Left kidney (tissue), 2 donors: ENCODE measurements around the gene CACNG6. TPM values are rescaled to one million over a fixed set of nuclear protein-coding genes. Genes with fewer than 3 reads are reported as not detected.
A peak's percentile ranks its signal among the peaks of the same experiment; 100 is the strongest.

Experiments used
- DNase-seq: peaks from one replicate; pipeline ENCODE4 v3.0.0-alpha.2; 2013
- polyA plus RNA-seq: library from polyadenylated mRNA; unstranded; fragments of 120-200 nt; gene quantifications from one replicate; pipeline ENCODE4 v1.2.1, GENCODE V29; 2013; ENCODE audit not compliant: insufficient read length

The CACNG6 gene
- polyA plus RNA-seq, 1 donor, result 0.71 TPM

DNA sequence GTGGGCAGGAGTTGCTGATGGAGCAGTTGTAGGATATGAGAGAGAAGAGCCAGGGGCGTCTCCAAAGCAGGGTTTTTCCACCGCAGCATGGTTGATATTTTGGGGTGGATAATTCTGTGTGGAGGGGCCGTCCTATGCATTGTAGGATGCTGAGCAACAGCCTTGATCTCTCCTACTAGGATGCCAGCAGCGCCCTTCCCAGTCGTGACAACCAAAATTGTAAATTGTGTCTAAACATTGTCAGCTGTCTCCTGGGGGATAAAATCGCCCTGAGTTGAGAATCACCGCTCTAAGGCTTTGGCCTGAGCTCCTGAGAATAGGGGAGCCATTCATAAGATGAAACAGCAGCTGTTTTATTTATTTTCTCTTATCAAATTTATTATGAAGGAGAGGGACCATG, 24.5 kb upstream of the CACNG6 start:
- DNase-seq, result no peak

DNA sequence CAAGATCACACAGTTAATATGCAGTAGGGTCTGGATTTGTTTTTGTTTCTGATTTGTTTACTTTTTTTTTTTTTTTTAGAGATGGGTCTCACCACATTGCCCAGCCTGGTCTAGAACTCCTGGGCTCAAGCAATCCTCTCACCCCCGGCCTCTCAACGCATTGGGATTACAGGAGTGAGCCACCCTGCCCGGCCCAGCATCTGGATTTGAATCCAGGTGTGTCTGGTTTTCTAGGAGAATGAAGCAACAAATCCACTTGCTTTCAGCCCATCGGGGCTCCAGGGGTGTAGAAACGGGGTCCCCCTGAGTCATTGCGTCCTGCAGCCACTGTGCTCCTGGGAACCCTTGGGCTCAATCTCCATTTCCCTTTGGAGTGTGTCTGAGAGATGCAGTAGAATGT, 22.1 kb upstream of the CACNG6 start:
- DNase-seq, result no peak

DNA sequence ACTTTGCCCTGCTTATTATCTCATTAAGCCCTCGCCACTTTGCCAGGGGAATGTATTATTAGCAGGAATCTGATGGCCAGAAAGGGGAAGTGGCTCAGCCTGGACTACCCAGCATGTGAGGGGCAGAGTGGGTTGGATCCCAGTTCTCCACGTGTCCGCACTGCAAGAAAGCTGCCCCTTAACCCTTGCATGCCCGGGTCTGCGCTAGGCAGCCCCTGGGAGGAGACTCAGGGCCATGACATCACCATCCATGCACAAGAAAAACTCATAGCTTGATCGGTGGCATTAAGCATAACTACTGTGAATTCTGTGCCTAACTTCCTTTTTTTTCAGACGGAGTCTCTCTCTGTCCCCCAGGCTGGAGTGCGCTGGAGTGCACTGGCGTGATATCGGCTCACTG, 19.8 kb upstream of the CACNG6 start:
- DNase-seq, result no peak

DNA sequence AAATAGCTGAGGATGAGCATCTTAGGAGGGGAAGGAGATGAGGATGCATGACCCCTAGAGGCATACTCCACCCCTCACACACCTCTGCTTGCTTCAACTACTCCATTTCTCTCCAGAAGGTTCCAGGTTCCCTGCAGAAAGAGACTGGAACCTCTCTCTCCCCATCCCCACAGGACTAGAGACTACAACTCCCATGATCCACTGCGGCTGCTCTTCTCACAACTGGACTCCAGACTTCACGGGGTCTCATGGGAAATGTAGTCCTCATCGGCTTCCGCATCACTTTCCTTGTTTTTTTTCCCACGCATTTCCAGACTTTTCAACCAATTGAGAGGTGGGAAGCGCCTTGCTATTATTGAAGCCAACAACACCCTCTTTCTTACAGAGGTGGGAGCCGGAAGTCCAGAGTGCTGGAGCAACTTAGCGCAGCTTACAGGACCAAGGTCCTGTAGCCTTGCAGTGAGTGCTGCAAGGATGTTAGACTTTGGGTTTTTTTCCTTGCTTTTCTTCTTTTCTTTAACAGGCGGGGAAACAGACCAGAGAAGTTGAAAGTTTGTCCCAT, 13.9 kb upstream of the CACNG6 start:
- peak; percentile 86 for DNase-seq

DNA sequence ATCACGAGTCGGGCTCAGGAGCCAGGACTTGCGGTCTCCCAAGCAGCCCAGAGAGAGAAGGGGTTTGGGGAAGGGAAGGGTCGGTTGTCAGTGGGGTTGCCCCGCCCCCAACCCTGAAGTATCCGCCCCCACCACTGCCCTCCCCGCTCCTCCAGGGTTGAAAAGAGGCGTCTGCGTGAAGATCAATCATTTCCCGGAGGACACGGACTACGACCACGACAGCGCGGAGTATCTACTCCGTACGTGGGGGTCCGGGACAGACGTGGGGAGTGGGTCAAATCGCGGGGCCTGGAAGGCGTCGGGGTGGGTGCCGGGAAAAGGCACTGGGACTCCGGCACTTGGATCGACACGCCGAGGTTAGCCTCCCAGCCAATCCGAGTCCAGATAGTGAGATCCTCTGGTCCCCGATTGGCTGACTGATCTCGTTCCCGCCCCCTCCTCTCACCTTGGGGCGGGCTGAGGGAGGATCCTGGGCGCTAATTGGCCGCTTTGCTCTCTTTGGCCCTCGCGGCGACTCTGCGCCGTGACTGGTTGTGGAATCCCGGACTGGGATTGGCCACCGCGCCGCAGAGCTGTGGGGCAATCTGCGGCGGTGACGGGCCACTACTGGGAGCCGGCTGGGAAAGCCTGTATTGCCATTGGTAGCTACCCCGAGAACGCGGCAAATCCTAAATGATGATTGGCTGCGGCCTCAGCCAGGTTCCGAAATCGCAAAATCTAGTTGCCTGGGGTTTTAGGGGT, 13.3 kb upstream of the CACNG6 start:
- DNase-seq, result peak; percentile 61

DNA sequence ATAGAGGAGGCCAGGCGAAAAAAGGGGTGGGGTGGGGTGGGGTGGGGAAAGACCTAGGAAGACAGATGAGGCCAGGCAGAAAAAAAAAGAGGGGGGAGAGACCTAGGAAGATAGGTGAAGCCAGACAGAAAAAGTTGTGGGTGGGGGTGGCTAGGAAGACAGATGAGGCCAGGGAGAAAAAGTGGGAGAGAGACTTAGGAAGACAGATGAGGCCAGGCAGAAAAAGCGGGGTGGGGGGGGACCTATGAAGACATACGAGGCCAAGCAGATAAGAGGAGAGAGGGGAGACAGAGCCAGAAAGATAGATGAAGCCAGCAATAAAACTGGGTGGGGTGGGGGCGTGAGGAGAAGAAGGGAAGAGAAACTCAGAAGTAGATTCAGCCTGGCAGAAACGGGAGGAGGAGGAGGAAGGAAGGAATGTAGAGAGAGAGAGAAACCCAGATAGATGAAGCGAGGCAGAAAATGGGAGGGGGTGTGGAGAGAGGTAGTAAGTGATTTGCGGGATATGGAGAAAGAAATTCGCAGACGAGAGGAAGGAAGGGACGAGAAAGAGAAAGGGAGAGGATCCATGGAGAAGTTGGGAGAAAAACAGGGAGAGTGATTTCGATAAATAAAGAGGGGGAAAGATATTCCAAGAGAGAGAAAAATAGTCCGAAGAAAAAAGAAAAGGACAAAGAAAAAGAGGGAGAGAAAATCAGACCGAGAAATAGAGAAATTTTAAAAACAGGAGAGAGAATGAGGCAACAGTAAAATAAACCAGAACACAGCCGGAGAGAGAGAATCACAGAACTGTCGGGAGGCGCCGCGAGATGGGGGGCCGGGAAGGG, 12.2 kb upstream of the CACNG6 start:
- no peak for DNase-seq

DNA sequence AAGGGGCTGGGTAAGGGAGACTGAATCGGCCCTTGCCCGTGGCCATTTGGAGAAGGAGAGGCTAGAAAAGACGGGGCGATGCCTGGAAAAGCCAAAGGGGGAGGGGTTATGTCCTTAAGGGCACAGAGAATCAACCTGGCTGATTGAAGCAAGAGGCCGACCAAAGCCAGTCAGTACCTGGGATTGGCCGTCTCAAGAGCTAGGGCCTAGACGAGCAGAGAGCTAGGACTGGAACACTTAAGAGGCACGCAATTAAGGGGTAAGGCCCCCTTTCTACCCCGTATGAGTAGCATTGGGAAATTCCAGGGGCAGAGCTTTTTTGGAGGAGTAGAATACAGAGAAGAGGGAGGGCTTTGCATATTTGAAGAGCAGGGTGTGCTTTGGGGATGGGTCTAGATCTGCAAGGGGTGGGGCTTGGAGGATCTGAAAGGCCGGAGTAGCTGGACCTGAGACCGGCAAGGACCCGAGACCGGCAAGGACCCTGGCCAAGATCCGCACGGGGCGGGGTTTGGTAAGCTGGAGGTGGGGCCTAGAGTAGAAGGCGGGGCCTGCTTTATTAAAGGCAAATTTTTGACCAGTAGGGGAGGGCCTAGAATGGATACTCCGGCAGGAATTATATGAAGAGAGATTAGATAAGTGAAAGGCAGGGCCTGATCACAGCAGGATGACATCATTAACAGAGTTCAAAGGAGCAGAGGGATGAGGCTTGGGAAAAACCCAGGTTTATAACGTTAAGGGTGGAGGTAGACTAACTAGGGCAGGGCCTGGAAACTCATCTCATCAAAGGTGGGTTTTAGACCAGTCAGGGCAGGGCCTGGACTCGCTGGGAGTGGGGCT, 10.7 kb upstream of the CACNG6 start:
- no peak for DNase-seq

DNA sequence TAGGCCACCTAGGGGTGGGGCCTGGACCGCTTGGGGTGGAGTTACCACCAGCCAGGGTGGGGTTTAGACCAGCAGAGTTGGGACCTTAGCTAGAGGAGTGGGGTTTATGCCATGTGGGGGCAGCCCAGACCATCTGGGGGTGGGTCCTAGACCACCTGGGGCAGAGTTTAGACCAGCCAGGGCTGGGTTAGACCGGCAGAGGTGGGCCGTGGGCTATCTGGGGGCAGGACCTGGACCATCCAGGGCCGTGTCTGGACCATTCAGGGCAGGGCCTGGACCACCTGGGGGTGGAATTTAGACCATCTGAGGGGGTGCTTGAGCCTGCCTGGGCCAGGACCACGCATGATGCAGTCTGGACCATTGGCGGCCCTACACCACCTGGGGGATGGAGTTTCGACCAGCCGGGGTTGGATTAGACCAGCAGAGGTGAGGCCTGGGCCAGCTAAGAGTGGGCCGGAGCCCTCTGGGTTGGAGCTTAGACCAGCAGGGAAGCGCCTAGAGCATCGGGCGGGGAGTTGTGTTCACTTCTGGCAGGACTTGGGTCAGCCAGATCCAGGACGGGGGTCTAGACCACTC, 10.0 kb upstream of the CACNG6 start:
- no peak for DNase-seq

DNA sequence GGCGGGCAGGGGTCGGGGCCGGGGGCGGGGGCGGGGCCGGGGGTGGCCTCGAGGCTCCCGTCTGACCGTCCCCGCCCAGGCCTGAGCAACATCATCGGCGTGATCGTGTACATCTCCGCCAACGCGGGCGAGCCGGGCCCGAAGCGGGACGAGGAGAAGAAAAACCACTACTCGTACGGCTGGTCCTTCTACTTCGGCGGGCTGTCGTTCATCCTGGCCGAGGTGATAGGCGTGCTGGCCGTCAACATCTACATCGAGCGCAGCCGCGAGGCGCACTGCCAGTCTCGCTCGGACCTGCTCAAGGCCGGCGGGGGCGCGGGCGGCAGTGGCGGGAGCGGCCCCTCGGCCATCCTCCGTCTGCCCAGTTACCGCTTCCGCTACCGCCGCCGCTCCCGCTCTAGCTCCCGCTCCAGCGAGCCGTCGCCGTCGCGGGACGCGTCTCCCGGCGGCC, 9.4 kb upstream of the CACNG6 start:
- DNase-seq, result no peak

DNA sequence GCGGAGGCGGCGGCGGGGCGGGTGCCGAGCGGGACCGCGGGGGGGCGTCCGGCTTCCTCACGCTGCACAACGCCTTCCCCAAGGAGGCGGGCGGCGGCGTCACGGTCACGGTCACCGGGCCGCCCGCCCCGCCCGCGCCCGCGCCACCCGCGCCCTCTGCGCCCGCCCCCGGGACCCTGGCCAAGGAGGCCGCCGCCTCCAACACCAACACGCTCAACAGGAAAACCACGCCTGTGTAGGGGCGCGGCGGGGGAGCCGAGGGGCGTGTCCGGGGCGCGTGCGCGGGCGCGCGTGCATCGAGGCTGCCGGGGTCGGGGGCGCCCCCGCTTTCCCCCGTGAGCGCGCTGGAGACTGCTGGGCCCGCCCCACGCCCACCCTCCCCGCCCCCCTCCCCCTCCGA, 8.8 kb upstream of the CACNG6 start:
- peak; percentile 44 for DNase-seq

DNA sequence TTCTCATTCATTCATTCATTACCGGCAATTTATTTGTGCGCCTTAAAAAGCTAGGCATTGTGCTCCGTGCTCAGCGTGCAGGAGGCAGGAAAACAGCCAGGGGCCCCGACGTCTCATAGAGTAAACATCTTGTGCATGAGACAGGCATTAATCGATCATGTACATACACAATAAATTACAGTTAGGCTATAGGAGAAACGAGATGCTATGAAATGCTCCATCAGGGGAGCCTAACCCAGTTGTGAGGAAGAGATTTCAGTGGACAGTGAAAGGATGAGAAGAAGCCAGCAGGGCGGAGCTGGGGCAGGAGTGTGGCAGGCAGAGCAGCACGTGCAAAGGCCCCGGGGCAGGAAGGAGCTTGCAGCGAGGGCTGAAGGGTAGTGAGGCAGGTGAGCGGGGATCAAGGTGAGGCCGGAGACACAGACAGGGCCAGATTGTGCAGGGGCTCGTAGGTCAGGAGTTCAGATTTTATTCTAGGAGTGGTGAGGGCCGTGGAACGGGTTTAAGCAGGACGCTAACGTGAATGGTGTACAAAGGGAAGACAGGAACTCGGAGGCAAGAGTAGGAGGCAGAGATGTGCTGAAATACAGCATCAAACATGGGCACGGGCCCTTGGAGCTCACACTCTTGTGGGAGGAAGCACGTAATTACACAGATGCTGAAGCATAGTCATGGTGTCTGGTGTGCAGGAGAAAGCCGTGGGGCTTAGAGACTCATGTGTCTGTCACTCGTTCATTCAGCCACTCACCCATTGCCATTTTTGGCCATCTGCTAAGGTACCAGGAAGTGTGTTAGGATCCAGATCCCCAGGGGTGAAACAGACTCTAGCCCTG, 7.8 kb upstream of the CACNG6 start:
- DNase-seq, result no peak

DNA sequence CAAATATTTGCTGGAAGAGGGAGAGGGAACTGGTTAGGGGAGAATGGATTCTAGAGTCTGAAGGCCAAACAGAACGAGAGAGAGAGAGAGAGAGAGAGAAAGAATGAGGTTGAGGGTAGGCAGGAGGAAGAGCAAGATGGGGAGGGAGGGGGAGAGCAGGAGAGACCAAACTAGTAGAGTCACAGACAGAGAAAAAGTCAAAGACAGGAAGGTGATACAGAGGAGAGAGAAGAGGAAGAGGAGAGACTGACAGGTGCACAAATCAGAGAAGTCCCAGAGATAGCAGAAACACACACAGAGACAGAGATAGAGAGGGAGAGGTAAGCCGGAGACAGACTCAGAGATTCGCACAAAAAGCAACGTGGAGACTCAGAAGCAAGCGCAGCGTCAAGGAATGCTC, 5.6 kb upstream of the CACNG6 start:
- no peak for DNase-seq

DNA sequence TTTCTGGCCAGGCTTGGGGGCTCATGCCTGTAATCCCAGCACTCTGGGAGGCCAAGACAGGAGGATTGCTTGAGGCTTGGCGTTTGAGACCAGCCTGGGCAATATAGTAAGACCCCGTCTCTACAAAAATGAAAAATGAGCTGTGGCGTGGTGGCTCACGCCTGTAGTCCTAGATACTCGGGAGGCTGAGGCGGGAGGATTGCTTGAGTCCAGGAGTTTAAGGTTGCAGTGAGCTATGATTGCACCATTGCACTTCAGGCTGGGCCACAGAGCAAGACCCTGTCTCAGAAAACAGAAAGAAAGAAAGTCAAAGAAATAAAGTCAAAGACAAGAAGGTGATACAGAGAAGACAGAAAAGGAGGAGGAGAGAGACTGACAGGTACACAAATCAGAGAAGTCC, 2.5 kb upstream of the CACNG6 start:
- DNase-seq, result no peak

DNA sequence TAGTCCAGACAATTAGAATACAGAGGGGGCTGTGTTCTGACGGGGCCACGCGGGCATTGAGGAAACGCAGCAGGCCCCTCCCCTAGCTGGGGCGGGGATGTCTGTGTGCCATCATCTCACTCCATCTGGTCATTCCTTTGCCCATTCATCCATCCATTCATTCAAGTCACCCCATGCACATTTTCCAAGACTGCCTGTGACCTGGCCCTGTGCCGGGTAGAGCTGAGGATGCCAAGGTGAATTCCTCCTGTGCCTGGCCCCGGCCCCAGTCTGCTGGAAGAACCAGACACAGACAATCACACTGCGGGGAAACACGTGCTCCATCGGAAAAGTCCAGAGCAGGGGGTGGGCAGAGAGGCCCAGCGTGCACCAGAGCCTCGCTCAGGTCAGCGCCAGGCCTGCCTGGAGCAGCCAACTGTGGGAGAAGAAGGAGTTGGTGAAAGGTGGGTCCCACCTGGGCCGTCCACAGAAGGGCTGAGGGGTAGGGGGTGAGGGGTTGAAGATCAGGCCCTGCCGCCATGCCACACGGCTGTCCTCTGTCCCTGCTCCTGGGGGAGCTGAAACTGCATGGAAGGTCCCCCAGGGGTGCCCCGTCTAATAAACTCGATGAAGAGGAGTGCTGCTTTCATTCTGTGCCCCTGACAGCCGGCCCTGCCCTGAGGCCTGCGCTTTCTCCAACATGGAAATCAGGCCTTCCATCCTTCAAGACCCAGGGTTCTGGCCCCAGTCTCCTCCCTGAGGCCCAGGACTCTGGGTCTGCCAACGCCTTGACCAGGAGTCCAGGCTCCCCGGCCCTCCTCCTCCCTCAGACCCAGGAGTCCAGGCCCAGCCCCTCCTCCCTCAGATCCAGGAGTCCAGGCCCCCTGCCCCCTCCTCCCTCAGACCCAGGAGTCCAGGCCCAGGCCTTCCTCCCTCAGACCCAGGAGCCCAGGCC, 1.6 kb upstream of the CACNG6 start:
- DNase-seq, result no peak

DNA sequence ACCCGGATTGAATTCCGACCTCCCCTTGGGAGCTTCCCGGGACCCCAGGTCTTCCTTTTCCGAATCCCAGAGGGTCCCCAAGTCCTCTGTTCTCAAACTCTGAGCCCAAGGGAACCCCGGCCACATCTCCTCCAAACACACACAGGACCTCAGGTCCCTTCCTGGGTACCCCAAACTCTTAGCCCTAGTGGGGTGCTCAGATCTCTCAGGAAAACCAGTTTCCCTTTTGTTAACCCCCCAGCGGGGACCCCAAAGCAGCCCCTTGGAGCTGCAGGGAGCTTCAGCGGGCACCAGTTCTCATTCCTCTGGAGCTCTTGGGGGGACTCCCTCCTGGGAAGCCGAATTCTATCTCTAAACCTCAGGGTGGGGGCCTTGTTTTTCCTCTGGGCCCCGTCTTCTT, 774 bp downstream of the CACNG6 start:
- no peak for DNase-seq

DNA sequence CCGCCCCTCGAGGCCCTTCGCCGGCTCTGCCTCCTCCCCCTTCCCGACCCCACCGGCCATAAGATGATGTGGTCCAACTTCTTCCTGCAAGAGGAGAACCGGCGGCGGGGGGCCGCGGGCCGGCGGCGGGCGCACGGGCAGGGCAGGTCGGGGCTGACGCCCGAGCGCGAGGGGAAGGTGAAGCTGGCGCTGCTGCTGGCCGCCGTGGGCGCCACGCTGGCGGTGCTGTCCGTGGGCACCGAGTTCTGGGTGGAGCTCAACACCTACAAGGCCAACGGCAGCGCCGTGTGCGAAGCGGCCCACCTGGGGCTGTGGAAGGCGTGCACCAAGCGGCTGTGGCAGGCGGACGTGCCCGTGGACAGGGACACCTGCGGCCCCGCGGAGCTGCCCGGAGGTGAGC, 1.4 kb downstream of the CACNG6 start:
- DNase-seq, result no peak

DNA sequence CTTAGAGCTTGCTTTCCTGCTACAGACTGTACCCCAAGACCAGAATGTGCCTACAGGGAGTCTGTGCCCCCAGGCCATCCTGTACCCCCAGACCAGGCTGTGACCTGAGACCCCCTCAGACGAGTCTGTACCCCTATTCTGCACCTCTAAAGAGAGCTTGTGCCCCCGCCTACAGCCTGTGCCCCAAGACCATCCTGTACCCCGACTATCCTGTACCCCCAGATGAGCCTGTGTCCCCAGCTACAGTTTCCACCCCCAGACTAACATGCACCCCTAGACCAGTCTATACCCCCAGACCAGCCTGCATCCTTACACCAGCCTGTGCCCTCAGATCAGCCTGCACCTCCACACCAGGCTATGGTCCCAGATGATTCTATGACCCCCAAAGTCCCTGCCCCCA, 2.0 kb downstream of the CACNG6 start:
- no peak for DNase-seq

DNA sequence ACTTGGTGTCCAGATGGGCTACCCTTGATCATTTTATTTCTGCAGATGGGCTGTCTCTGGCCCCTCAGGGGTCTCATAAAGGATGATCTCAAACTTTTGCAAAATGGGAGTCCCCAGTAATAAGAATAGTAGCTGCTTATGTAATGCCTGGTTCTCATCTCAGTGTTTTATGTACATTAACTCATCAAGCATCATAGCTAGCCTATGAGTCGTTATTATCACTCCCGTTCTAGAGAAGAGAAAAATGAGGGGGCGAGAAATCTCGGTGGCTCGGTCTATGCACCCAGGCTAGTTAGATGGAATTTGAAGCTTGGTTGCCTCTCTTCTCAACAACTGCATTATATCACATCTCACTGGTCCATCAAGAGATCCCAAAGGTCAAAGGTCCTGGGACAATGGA, 3.4 kb downstream of the CACNG6 start:
- no peak for DNase-seq

DNA sequence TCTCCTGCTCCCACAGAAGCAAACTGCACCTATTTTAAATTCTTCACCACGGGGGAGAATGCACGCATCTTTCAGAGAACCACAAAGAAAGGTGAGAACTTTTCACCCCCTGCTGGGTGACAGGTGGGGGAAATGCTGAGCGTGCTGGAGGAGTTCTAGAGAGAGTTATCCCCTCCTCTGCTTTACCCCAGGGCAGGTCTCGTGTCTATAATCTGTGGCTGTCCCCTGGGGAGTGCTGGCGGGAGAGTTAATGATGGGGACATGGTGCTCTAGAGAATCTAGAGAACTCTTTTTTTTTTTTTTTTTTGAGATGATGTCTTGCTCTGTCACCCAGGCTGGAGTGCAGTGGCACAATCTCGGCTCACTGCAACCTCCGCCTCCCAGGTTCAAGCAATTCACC, 6.8 kb downstream of the CACNG6 start:
- no peak for DNase-seq

DNA sequence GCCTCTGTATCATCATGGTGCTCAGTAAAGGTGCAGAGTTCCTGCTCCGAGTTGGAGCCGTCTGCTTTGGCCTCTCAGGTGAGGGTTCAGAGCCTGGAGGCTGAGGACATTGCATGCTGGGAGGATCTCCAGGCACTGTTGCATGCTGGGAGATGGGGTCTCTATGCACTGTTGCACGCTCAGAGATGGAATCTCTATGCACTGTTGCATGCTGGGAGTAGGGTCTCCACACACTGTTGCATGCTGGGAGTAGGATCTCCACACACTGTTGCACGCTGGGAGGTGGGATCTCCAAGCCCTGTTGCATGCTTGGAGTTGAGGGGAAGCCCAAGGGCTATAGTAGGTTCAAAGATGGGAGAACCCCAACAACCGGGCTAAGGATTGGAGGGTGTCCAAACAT, 8.3 kb downstream of the CACNG6 start:
- no peak for DNase-seq
